GM21786 (cell line): Measurements from ENCODE around the gene TGFB1.
"Not testable (repeated sequence)": the region's sequence is repeated elsewhere in the genome, so short reads cannot be mapped to it uniquely, and the experiment has no call there.

Experiments used
- ATAC-seq: cut with Tn5 transposase; IDR thresholded peaks from one replicate; pipeline ENCODE4 v1.9.1; 2021; ENCODE audit not compliant: unreplicated experiment

The TGFB1 gene

GRCh38 chr19:41304706-41305483, 48.8 kb downstream of the TGFB1 start:
- no peak for ATAC-seq

- no peak for ATAC-seq
Measured at GRCh38 chr19:41303954-41304353, 49.8 kb downstream of the TGFB1 start.

- no peak for ATAC-seq
Measured at GRCh38 chr19:41302624-41303351, 50.9 kb downstream of the TGFB1 start.

- no peak for ATAC-seq
Measured at GRCh38 chr19:41300555-41300954, 53.2 kb downstream of the TGFB1 start.

- ATAC-seq: no peak
Measured at GRCh38 chr19:41299755-41300089, 54.0 kb downstream of the TGFB1 start.

- ATAC-seq: no peak
Measured at GRCh38 chr19:41299046-41299754, 54.5 kb downstream of the TGFB1 start.

GRCh38 chr19:41298348-41298964, 55.3 kb downstream of the TGFB1 start:
- no peak for ATAC-seq

- peak; percentile 71 for ATAC-seq
Measured at GRCh38 chr19:41297628-41298347, 55.9 kb downstream of the TGFB1 start.

GRCh38 chr19:41296433-41296871, 57.3 kb downstream of the TGFB1 start:
- ATAC-seq: no peak

- no peak for ATAC-seq
Measured at GRCh38 chr19:41295499-41295898, 58.2 kb downstream of the TGFB1 start.

- no peak for ATAC-seq
Measured at GRCh38 chr19:41294393-41294792, 59.3 kb downstream of the TGFB1 start.

- ATAC-seq: not testable (repeated sequence)
Measured at GRCh38 chr19:41289814-41290213, 63.9 kb downstream of the TGFB1 start.

- no peak for ATAC-seq
Measured at GRCh38 chr19:41288673-41289530, 64.8 kb downstream of the TGFB1 start.
